ENCODE measurements around the gene VWDE. TPM values are rescaled to one million over a fixed set of nuclear protein-coding genes. Genes with fewer than 3 reads are reported as not detected.

VWDE gene
- total RNA-seq, 1 donor from 2014 or later, result 1.7 TPM

GRCh38 chr7:12328888-12329770 lies 74.5 kb downstream of the VWDE start:
- no peak for DNase-seq (ENCODE audit: low spot score)

- no peak for DNase-seq (ENCODE audit: low spot score)
These were observed 75.7 kb downstream of the VWDE start for GRCh38 chr7:12327922-12328321.

- no peak for DNase-seq (ENCODE audit: low spot score)
These were observed 78.0 kb downstream of the VWDE start for GRCh38 chr7:12325646-12326045.

DNA sequence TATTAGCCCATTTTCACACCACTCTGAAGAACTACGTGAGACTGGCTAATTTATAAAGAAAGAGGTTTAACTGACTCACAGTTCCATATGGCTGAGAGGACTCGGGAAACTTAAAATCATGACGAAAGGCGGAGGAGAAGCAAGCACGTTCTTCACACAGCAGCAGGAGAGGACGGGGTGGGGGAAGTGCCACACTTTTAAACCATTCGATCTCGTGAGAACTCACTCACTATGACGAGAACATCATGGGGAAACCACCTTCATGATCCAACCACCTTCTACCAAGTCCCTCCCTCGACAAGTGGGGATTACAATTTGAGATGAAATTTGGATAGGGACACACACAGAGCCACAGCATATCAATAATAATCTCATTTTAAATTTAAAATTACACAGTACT lies 80.2 kb downstream of the VWDE start:
- no peak for DNase-seq (ENCODE audit: low spot score)

GRCh38 chr7:12322903-12323300 lies 80.8 kb downstream of the VWDE start:
- DNase-seq (ENCODE audit: low spot score), result no peak

DNA sequence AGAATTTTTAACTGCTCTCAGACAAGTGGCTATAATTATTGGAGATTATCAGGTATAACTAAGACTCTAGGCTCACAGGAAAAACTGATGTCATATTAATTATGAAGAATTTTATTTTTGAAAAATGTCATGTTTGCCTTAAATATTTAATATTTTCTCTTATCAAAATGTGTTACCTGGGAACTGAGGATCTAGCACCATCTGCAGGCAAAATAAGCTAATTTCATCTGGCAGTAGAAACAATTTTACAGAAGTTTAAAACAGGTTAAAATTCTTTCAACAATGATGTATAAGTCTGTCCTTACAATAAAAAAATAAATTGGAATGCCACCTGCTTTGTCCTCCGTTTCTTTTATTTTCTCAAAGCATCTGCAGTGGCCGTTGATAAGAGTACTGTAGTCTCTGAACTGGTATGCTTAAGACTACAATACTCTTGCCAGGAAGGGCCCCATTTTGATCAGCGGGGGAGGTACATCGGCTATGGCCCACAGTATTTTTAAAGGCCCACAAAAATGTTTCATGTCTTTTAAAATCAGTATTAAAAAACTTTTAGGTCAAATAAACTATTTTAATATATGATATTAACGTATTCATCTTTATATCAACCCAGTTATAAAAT lies 81.3 kb downstream of the VWDE start:
- DNase-seq (ENCODE audit: low spot score), result no peak

- no peak for DNase-seq (ENCODE audit: low spot score)
These were observed 82.5 kb downstream of the VWDE start for GRCh38 chr7:12320987-12321647.

GRCh38 chr7:12320241-12320986 lies 83.3 kb downstream of the VWDE start:
- no peak for DNase-seq (ENCODE audit: low spot score)

- no peak for DNase-seq (ENCODE audit: low spot score)
These were observed 86.0 kb downstream of the VWDE start for GRCh38 chr7:12317675-12318074.

DNA sequence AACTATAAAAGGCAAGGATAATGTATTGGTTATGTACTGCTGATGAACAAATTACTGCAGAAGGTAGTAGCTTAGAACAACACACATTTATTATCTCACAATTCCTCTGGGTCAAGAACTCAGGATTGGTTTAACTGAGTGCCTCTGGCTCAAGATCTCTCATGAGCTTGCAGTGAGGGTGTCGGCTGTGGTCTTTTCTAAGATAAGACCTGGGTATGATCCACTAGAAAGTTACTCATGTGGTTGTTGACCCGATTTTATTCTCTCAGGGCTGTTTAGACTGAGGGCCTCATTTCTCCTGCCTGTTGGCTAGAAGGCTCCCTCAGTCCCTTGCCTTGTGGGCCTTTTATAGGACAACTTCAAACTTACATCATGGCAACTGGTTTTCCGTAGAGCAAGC lies 86.7 kb downstream of the VWDE start:
- no peak for DNase-seq (ENCODE audit: low spot score)

- no peak for DNase-seq (ENCODE audit: low spot score)
These were observed 88.6 kb downstream of the VWDE start for GRCh38 chr7:12315049-12315448.

- no peak for DNase-seq (ENCODE audit: low spot score)
These were observed 89.5 kb downstream of the VWDE start for GRCh38 chr7:12314199-12314598.

DNA sequence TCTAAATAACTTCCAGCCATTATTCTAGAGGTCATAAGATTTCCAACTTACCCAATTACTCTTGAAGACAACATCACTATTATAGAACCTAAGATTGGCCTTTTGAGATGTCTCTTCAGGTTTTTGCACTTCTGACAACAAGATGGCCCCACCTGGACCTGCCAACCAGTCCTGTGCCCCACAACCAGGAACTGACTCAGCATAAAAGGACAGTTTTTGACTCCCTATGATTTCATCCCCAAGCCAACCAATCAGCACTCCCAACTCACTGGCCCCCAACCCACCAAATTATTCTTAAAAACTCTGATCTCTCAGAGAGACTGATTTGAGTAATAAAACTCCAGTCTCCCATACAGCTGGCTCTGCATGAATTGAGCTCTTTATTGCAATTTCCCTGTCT lies 98.2 kb downstream of the VWDE start:
- DNase-seq (ENCODE audit: low spot score), result no peak

- no peak for DNase-seq (ENCODE audit: low spot score)
These were observed 100.2 kb downstream of the VWDE start for GRCh38 chr7:12303495-12303894.

DNA sequence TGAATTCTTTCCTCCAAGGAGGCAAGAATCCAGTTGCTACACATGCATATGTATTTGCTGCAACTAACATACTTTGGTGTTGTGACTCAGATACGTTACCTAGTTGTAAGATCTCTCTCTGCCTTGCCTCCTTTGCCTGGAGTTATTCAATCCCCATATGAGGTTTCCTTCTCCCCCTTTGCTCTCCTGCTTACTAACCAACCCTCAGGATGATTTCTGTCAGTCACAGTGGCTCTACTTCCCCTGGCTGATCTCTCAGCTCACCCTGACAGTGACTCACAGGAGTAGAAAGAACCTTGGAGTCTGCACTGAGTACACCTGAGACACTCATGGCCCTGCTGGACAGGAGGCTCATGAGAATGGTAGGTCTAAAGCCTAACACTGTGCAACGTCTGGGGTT lies 100.6 kb downstream of the VWDE start:
- no peak for DNase-seq (ENCODE audit: low spot score)

DNA sequence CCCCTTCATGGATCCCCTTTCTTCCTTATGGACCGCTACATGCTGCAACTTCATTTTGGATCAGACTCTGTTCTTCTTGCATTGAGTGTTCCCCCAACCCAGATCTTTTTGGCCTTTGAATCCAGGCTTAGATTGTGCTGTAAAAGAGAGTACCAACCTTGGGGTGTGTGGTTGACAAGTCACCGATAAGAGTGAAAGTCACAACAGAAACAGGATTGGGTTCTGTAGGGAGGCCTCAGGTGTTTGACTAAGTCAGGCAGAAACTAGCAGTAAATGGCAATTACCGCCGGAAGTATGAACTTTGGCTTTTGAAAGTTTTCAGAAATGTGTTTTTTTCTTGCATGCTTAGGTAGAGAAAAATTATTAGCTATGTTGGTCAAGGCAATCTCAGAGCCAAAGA lies 103.2 kb downstream of the VWDE start:
- no peak for DNase-seq (ENCODE audit: low spot score)

GRCh38 chr7:12299367-12299766 lies 104.3 kb downstream of the VWDE start:
- no peak for DNase-seq (ENCODE audit: low spot score)

GRCh38 chr7:12297283-12298108 lies 106.2 kb downstream of the VWDE start:
- DNase-seq (ENCODE audit: low spot score), result no peak

GRCh38 chr7:12296051-12296570 lies 107.6 kb downstream of the VWDE start:
- no peak for DNase-seq (ENCODE audit: low spot score)

- no peak for DNase-seq (ENCODE audit: low spot score)
These were observed 109.0 kb downstream of the VWDE start for GRCh38 chr7:12294701-12295100.

DNA sequence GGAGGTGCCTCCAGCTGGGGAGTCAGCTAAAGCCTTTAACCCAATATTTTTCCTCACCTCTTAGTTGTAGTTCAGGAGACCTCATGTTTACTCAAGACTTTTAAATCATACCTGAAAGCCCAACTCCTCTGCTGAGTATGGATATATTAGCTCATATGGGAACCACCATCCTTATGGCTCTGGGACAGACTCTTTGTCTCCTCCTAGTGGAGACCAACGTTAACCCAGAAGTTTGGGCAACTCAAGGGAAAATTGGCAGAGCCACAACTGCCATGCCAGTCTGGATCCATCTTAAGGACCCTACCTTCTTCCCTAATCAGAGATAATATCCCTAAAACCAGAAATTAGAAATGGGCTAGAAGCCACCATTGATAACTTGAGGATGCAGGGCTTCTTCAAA lies 111.8 kb downstream of the VWDE start:
- no peak for DNase-seq (ENCODE audit: low spot score)
